Measurements from ENCODE around the gene SACS.
"Not testable (repeated sequence)": the region's sequence is repeated elsewhere in the genome, so short reads cannot be mapped to it uniquely, and the experiment has no call there.

The SACS gene

DNA sequence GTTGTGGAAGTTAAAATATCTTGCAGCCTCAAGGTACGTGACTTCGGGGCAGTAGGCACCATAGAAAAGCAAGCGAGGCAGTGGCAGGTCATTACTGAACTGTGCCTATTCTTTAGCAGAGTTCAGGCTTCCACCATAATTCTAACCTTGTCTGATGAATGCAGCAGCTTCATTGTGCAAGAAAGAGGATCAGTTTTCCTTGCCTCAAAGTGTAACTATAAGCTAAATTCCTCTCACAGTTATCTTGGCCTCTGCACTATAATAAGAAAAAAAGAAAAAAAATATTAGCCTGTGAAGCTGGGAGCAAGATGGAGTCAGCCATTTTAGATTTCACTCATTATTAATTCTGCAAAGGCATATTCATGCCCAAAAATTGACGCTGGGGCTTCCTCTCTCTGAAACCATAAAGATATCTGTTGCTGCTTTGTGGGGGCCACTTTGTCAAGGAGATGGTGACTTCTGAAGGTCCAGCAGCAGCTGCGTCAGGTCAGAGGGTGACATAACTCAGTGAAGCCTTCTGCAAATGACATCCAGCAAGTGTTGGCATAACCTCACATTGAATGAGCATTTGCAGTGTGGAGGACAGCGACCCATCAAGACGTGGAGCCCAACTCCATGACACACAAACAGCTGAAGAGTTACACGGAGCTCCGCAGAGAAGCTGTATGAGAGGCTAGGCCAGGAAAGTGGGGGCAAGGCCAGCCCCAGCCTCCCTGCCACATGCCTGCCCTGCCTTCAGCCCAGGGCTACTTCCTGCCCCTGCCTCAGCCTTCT lies 23.1 kb upstream of the SACS start:
- in situ Hi-C loops (cut with MboI; ENCODE audit: low pct_unique_long_range_greater_than_20kb, low sequenced_read_pairs) = no loop called here
- DNase-seq = no peak

DNA sequence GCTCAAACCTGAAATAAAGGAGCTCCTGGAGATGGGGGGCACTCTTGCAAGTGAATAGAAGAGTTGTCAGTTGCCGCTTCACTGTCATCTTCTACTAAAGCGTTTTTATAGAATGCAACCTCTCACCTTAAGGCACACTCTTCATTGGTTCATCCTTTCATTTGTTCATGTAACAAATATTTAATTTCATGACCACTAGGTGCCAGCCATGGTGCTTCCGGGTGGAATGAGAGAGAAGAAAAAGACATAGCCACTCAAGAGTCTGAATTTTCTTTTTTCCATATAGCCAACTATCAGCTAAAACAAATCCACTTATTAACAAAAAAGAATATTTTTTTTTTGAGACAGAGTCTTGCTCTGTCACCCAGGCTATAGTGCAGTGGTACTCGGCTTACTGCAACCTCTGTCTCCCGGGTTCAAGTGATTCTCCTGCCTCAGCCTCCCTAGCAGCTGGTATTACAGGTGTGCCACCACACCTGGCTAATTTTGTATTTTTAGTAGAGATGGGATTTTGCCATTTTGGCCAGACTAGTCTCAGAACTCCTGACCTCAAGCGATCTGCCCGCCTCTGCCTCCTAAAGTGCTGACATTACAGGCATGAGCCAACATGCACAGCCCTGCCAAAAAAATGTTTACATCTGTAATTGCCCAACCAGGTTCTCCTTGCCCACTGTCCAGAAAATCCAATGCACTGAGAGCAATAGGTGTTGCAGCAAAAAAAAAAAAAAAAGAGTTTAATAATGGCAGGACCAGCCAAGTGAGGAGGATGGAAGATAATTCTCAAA lies 22.1 kb upstream of the SACS start:
- in situ Hi-C loops (cut with MboI; ENCODE audit: low pct_unique_long_range_greater_than_20kb, low sequenced_read_pairs) = no loop called here
- DNase-seq = no peak

DNA sequence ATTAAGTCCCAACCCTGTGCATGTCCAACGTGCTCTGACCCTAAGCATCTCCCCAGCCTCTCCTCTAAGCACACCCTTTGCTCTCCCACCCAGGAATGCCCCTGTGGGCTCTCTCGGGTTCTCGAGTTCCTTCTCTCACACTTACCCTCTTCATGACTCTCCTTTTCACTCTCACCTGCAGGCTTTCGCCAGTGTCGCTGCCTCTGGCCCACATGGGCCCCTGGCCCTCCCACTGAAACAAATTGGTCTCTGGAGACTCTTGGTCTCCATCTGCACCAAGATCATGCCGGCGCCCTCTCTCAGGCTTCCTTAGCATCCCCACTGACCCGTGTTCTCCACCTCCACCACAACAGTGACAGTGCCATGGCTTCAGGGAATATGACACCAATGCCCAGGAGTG lies 19.6 kb upstream of the SACS start:
- no peak for DNase-seq
- in situ Hi-C loops (cut with MboI; ENCODE audit: low pct_unique_long_range_greater_than_20kb, low sequenced_read_pairs) = no loop called here

DNA sequence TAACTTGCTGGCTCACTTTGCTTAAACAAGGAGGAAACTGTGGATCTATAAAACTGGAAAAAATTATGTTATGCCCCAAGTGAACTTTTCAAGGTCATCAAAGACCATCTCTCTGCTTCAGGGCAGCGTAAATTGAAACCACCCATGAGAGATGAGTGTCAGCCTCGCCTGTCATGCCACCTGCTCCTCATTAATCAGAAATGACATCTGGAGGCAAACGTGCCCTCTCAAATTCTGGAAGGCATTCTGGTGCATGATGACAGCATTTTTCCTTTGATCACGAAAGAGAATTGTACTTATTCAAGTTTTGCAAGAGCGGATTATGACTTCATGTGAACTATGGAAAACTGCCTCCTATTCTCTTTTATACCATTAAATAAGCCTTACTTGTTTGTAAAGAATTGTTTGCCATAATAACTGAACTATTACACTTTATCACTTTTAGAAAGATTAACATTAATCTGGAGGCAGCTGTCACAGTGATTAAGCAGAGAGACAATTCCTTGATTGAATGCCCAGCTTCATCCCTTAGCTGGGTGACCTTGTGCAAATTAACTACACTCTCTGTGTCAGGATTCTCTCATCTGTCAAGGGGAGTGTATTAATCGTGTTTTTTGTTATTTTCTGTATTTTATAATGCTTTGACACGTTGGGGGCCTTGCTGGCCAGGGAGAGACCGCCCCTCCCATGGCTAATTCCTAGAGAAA lies 17.0 kb upstream of the SACS start:
- peak; percentile 55 for DNase-seq
- in situ Hi-C loops (cut with MboI; ENCODE audit: low pct_unique_long_range_greater_than_20kb, low sequenced_read_pairs) = no loop called here

DNA sequence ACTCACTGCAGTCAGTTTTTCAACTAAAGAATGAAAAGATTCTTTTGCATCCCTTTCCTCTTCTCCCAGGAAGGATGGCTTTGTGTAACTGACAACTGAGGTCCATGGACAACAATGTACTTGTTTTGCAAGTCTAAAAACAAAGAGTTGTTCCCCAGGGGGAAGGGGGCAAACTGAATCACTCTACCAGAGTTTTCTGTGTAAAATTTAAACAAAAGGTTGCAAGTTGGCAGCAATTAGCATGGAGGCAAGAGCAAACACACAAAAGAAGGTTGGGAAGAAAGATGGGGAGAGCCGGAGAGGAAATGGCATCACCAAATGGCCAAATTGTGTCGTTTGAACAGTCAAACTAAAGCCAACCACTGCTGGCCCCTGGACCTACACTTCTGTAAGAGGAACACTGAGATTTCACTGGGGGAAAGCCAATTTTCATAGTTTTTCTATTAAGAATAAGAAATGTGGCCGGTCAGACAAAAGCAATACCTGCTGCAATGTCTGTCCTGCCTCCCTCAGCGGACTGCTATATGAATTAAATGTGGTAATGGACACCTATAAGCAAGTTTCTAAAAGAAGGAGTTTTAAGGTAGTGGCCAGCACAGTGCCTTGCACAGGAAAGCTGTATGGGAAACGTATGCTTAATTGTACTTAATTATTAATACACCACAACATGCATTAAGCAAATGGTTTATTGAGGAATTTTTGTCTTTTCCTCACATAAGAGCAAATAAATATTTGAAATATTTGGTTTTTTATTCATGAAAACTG lies 16.1 kb upstream of the SACS start:
- in situ Hi-C loops (cut with MboI; ENCODE audit: low pct_unique_long_range_greater_than_20kb, low sequenced_read_pairs) = no loop called here
- no peak for DNase-seq

DNA sequence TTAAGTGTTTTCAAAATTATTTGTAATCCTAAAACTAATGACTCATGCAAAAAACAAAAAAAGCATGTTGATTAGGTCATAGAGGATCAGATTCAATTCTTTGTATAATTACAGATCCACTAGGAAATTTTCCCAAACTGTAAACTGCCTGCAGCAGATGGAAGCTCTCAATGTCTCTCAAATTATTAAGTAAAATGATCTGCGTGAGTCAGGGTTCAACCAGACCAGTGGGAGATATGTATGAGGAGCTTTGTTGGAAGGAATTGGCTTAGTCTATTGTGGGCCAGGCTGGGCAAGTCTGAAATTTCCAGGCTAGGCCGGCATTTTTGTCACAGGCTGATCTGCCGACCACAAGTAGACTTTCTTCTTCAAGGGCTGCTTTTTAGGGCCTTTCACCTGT lies 14.4 kb upstream of the SACS start:
- in situ Hi-C loops (cut with MboI; ENCODE audit: low pct_unique_long_range_greater_than_20kb, low sequenced_read_pairs) = no loop called here

DNA sequence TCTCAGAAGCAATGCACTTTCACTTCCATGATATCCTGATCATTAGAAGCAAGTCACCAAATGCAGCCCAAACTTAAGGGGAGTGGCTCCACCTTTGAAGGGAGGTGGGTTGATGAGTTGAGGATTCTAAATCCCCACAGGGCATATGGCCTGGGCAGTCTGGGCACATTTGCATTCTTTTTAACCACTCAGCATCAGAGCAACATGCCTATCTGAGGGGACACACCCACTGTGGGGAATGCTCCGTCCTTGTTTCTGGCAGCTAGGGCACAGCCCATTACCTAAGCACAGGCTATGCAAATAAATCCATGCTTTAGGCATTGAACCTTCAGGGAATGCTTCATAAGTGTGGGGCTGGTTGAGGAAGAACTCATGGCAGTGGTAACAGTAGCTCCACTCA lies 12.3 kb upstream of the SACS start:
- in situ Hi-C loops (cut with MboI; ENCODE audit: low pct_unique_long_range_greater_than_20kb, low sequenced_read_pairs) = no loop called here
- no peak for DNase-seq

More for the DNA sequence above, 14.4 kb upstream of the SACS start:
- DNase-seq = no peak

DNA sequence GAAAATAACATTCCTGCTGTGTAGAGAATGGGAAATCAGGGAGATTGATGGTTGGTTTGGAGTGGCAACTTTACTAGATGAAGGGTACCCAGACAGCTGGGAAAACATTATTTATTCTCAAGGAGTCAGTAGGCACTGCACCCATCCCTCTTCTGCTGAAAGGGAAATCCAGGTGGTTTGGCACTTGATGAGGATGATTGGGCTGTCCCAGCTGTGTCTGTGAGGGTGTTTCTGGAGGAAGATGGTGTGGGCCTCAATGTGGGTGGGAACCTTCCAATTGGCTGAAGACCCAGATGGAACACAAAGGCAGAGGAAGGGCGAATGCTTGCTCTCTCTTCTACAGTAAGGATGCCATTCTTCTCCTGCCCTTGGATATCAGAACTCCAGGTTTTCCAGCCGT lies 10.4 kb upstream of the SACS start:
- in situ Hi-C loops (cut with MboI; ENCODE audit: low pct_unique_long_range_greater_than_20kb, low sequenced_read_pairs) = no loop called here
- no peak for DNase-seq

DNA sequence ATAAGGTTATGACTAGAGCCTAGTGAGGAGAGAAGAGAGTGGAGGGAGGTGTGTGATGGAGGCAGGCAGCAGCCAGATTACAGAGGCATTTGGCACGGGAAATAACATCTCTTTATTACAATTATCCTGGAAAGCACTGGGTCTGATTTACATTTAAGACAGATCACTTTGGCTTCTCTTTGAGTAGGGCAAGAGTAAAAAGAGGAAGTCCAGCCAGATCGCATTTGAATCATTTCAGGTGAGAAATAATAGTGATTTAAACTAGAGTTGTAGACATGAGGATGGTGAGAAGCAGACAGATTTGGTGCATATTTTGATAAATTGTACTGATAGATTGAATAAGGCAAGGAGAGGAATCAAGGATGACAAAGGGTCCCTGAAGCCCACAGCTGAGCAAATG lies 9.6 kb upstream of the SACS start:
- in situ Hi-C loops (cut with MboI; ENCODE audit: low pct_unique_long_range_greater_than_20kb, low sequenced_read_pairs) = no loop called here
- DNase-seq = peak; percentile 23

DNA sequence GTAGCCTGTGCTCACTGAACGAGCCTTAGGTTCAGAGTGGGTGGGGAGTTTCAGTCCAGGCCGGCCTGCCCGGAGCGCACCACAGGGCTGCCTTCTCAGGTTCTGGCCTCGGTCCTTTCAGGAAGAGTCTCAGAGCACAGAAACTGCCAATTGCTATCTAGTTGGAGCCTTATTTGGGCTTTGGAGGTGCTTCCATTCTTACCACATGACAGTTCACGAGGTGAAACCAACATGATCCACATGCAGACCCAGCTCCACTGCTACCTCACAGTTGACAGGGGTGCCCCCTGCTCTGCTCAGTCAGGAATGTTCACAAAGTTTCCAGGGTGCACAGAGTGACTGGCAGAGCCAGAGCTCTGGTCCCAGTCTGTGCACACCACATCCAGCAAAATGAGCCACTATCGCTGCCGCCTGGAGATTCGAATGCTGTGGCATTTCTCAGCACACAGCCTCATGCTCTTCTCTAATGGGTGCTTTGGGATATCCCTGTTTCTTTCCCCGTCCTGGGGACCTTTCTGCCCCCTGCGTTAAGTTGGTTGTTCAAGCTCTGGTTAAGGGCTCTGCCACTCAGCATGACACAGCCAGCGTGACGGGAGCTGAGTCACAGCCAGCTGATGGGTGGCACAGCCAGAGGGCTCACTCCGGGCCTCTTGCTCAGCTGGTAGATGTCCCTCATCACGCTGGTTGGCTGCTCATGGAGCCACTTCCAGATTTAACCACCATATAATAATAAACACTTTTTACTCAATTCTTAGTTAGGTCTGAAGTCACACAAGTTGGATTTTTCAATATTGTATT lies 7.5 kb upstream of the SACS start:
- in situ Hi-C loops (cut with MboI; ENCODE audit: low pct_unique_long_range_greater_than_20kb, low sequenced_read_pairs) = no loop called here
- DNase-seq = no peak

DNA sequence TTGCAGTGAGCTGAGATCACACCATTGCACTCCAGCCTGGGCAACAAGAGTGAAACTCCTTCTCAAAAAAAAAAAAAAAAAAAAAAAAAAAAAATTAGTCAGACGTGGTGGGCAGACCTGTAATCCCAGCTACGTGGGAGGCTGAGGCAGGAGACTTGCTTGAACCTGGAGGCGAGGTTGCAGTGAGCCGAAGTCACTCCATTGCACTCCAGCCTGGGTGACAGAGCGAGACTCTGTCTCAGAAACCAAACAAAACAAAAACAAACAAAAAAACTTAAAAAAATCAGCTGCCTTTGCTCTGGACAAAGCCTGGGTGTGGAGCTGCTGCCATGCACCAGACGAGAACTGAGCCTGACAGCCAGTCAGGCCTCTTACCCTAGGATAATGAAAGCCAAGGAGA lies 6.8 kb upstream of the SACS start:
- DNase-seq; in situ Hi-C loops (cut with MboI; ENCODE audit: low pct_unique_long_range_greater_than_20kb, low sequenced_read_pairs): not testable (repeated sequence)

DNA sequence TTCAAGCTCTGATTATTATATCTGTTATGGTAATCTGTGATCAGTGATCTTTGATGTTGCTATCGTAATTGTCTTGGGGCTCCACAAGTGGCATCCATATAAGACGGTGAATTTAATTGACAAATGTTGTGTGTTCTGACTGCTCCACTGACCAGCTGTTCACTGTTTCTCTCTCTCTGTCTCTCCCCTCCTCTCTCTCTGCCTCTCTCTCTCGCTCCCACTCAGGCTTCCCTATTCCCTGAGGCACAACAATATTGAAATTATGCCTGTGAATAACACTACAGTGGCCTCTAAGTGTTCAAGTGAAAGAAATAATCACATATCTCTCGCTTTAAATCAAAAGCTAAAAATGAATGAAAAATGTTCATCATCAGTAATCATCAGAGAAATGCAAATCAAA lies 4.4 kb upstream of the SACS start:
- in situ Hi-C loops (cut with MboI; ENCODE audit: low pct_unique_long_range_greater_than_20kb, low sequenced_read_pairs) = no loop called here
- DNase-seq = no peak

DNA sequence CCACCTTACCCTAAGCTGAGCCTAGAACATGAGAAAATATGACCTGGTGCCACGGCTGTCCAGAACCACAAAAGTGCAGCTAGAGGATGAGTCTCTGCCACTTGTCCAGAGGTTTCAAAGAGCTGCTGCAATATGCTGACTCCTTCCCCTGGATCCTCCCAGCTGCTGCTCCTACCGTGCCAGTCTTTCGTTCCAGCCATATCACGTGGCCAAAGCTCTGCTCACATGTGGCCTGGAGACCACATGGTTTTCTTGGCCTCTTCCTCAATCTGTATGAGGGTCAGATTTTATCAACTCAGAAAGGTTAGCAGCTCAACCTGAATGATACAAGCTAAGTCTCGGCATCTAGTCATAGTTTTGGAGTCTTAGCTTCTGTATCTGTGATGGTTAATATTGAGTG lies 3.2 kb upstream of the SACS start:
- in situ Hi-C loops (cut with MboI; ENCODE audit: low pct_unique_long_range_greater_than_20kb, low sequenced_read_pairs) = no loop called here
- no peak for DNase-seq

DNA sequence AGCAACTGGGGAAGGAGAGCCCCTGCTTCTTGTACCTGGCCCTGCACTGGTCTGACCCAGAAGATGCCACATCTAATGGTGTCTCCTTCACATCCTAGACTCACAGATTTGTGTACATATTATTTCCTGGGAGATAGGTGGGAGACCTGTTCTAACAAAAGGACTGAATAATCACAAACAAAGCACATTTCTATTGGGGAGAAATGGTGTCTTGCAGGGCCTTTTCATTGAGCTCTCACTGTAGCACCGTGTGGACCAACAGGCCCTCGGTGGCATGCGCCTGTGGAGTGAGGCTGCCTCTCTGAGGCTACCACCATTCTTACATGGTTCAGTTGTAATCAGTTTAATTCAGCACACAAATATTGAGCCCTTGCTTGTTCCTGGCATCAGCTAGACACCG lies 989 bp upstream of the SACS start:
- in situ Hi-C loops (cut with MboI; ENCODE audit: low pct_unique_long_range_greater_than_20kb, low sequenced_read_pairs) = no loop called here
- no peak for DNase-seq

DNA sequence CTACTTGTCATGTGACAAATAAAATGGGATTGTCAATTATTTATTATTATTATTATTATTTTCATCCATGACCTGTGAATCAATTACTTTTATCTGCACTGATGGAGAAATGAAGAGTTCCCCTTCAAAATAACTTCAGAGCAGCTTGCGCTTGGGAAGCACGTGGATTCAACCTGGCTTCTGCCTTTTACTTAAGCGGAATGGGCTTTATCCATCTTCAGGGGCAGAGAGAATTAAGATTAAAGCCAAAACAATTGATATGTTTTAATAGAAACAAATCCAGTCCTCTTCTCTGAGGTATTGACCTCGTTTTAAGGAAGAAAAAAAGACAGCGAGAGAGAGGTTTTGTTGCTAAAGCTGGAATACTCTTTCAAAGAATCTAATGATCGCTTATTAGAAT lies 876 bp downstream of the SACS start:
- in situ Hi-C loops (cut with MboI; ENCODE audit: low pct_unique_long_range_greater_than_20kb, low sequenced_read_pairs) = no loop called here
- DNase-seq = no peak

DNA sequence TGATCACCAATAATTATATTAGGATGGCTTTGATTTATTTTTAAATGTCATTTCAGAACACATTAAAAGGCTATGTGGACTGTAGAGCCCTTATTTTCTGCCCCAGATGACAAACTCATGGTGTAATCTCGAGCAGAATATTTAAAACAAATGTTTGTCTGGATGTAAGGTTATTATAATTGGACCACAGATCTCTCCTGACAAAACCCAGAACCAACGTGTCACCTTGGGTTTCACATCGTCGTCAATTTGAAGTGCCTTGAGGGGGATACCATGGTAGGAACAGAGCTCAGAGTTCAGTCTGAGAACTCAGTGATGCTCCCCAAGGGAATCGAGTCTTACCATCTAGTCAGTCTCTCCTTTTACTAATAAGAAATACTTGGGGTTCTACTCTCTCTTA lies 2.8 kb downstream of the SACS start:
- in situ Hi-C loops (cut with MboI; ENCODE audit: low pct_unique_long_range_greater_than_20kb, low sequenced_read_pairs) = no loop called here
- DNase-seq = no peak

DNA sequence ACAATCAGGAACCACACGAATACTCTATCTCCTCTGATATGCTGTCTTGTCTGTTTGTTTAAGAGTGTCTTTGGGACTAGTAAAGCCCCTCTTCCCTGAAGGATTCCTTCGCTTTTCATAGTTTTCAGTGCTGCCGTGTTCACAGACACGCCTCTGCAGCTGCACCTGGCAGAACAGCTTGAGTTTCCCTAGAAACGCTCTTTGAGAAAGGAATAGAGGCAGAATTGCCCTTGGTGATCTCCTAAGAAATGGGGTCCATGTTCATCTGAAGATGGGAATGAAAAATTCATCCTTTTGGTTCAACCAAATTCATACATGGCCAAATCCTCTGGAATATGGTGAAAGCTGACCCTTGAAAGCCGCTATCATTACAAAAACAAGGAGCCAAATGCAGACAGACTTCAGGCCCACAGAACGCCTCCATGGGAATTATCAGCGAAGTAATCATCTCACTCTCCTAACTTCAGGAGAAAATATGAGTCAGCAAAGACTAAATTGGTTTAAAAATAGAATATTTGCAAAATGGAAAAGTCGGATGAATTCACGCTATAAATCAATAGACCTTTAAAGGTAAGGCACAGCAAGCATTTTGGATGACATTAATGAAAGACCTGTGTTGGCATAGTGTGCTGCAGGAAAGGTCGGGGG lies 5.5 kb downstream of the SACS start:
- DNase-seq = no peak
- in situ Hi-C loops (cut with MboI; ENCODE audit: low pct_unique_long_range_greater_than_20kb, low sequenced_read_pairs) = no loop called here

DNA sequence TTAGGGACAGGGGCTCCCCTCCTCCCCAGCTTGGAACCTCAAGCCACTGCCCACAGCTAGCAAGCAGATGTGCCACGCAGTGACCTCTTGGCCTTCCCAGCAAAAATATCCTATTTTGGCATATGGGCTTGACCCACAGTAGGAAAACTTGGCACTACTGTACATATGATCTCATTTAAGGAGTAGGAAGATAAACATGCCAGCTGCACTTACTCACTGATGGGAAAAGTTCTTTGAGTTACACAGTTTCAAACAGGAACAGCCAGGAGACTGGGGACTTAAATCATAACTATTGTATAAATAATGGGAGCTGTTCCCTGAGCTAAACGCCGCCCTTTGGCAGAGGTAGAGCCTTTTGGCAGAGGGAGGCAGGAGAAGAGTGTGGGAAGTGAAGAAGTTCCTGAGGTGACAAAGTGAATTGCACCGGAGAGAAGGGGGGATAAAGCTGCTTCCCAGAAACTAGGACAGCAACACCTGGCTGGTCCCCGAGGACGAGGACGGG lies 6.1 kb downstream of the SACS start:
- no peak for DNase-seq
- in situ Hi-C loops (cut with MboI; ENCODE audit: low pct_unique_long_range_greater_than_20kb, low sequenced_read_pairs) = no loop called here
